ENCODE results near the gene KCNN4. TPM values are rescaled to one million over a fixed set of nuclear protein-coding genes. Genes with fewer than 3 reads are reported as not detected.

KCNN4 gene
- total and polyA plus RNA-seq, 10 of the 15 experiments (the other 5 are each of a cell fraction or from before 2014, with no cell fraction given): 1.4 to 112 (median 77.9) TPM

DNA sequence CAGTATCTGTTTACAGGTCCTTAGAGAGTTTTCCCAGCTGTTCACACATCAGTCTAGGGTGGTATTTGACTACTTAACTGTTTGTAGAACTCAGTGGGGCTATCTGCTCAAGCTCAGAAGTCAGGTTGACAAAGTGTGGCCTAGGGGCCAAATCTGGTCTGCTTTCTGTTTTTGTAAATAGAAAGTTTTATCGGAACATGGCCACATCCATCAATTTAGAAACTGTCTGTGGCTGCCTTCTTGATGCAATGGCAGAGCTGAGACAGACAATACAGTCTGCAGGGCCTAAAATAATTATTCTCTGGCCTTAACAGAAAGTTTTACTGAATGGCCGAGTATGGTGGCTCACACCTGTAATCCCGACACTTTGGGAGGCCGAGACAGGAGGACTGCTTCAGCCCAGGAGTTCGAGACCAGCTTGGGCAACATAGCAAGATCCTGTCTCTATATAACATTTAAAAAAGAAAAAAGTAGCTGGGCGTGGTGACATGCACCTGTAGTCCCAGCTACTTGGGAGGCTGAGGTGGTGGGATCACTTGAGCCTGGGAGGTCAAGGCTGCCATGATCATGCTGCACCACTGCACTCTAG, 28.4 kb downstream of the KCNN4 start:
- Histone ChIP-seq H3K4me3 (peak overlapping the region; percentile 84), H3K9me3 (replicated peaks; ENCODE audit: control insufficient read depth, insufficient read depth, low read length) (no peaks in the 10 kb centered on the region), H2AFZ (ENCODE audit: control insufficient read depth, low read depth, low read length) (no peak overlapping the region), H3K9ac (ENCODE audit: control insufficient read depth, insufficient read depth, low read length) (peak overlapping the region; percentile 98), H3K4me2 (ENCODE audit: control insufficient read depth, insufficient read depth) (peak overlapping the region; percentile 56), H3K79me2 (ENCODE audit: control insufficient read depth, insufficient read depth, low read length) (peaks cover 47% of the 10 kb centered on the region), H3K4me1 (ENCODE audit: control insufficient read depth, insufficient read depth, low read length) (peaks cover 48% of the 10 kb centered on the region), H3K36me3 (ENCODE audit: control insufficient read depth in 2 of 2, insufficient read depth in 2 of 2, low read length in 1 of 2) (peaks cover 7 to 14% of the 10 kb centered on the region in 2 experiments; a peak in 3 of 4 replicates), H3K27me3 (replicated peaks in 1 of 2; ENCODE audit: control insufficient read depth in 2 of 2, insufficient read depth in 2 of 2, low read length in 1 of 2) (no peaks in the 10 kb centered on the region), H3K27ac (ENCODE audit: control insufficient read depth, insufficient read depth) (peak overlapping the region; percentile 98), H4K20me1 (ENCODE audit: control insufficient read depth, insufficient read depth) (no peaks in the 10 kb centered on the region)
- DNase-seq (ENCODE audit: low read depth, low spot score) (no peak), FAIRE-seq (no peak), ATAC-seq (no peak)
- BruUV-seq (replicated peaks): no TSS peak
- CTCF ChIA-PET: interaction anchor here (0.8 to 20.8 kb wide), 5 partner anchors 13 to 84 kb away, joined by 3 to 324 read pairs (median 3); partner anchors contain the start of gene KCNN4
- in situ Hi-C loops (cut with MboI): loop anchor here (25.0 kb wide), 2 partner anchors 1710 to 1815 kb away; partner anchors contain the start of genes ERFL and FOSB
- no peak for TF ChIP-seq STAT1 (conservative IDR thresholded peaks at IDR 0.05)
- TF ChIP-seq RUNX3 (IDR thresholded peaks at IDR 0.05; ENCODE audit: low read length): peak; percentile 60
- TF ChIP-seq YY1 (IDR thresholded peaks at IDR 0.05; ENCODE audit: low read depth, low read length): peak; percentile 22; the same call in 1 of the 2 replicates
- no peak for TF ChIP-seq CBFB (IDR thresholded peaks at IDR 0.05; ENCODE audit: low read depth)
- TF ChIP-seq, protein P1, sequence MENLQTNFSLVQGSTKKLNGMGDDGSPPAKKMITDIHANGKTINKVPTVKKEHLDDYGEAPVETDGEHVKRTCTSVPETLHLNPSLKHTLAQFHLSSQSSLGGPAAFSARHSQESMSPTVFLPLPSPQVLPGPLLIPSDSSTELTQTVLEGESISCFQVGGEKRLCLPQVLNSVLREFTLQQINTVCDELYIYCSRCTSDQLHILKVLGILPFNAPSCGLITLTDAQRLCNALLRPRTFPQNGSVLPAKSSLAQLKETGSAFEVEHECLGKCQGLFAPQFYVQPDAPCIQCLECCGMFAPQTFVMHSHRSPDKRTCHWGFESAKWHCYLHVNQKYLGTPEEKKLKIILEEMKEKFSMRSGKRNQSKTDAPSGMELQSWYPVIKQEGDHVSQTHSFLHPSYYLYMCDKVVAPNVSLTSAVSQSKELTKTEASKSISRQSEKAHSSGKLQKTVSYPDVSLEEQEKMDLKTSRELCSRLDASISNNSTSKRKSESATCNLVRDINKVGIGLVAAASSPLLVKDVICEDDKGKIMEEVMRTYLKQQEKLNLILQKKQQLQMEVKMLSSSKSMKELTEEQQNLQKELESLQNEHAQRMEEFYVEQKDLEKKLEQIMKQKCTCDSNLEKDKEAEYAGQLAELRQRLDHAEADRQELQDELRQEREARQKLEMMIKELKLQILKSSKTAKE (IDR thresholded peaks at IDR 0.05; ENCODE audit: low read depth, poor library complexity, severe bottlenecking): peak; percentile 52
- TF ChIP-seq ZNF217 (IDR thresholded peaks at IDR 0.05): peak; percentile 52; the same call in 1 of the 2 replicates
- TF ChIP-seq CREB1 (IDR thresholded peaks at IDR 0.05; ENCODE audit: low read depth): no peak
- 0 out of 2 replicates have a peak, but pooled peaks have one; percentile 12 for TF ChIP-seq MEF2A (IDR thresholded peaks at IDR 0.05; ENCODE audit: insufficient read depth, low read depth, low read length)
- 8% methylated on average over 6 of the region's 6 CpGs for WGBS (ENCODE audit: insufficient coverage, insufficient replicate concordance, low lambda C conversion rate, missing lambda C conversion rate)
- RAD21 ChIA-PET (ENCODE audit: unreplicated experiment): interaction anchor here (1.1 to 8.2 kb wide), 8 partner anchors 9 to 84 kb away, joined by 3 to 167 read pairs (median 4); partner anchors contain the start of genes KCNN4 and PLAUR
- intact Hi-C loops (cut with micrococcal nuclease; ENCODE audit: unreplicated experiment): no loop called here
- SMC1A ChIA-PET (ENCODE audit: uncharacterized antibody, unreplicated experiment): interaction anchor here (0.7 to 20.1 kb wide), 11 partner anchors 9 to 342 kb away, joined by 3 to 325 read pairs (median 4); partner anchors contain the start of gene KCNN4
- POLR2A ChIA-PET: interaction anchor here (0.9 to 18.9 kb wide), 4 partner anchors 9 to 84 kb away, joined by 4 to 389 read pairs (median 158); partner anchors contain the start of gene KCNN4
